ENCODE measurements around the gene HMGN4.

The HMGN4 gene

DNA sequence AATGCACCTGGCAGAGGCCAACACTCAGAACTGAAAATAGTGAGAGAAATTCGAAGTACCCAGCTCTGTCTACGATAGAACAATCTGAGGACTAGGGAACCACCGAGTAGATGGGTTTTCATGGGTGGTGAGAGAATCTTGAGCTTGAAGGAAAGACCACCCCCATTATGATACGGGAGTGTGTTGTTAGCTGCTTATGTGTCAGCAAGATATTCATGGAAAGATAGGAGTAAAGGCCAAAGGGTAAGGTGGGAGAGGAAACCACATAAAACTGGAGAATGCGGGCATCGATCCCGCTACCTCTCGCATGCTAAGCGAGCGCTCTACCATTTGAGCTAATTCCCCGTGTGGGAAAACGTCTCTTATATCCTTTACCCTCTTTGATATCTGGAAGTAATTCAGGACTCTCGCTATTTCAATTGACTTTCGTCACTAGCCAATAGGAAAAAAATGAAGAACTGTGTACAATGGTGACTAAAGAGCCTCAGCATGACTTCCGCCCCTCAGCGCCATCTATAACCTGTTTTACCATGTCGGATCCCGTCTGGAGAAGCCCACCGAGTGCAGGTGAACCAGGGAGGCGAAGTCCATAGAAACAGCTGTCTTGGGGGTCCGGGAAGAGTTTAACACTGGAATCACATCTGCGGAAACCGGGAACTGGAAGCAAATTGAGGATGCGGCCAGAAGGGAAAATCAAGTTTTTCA is 33.6 kb downstream of the HMGN4 start:
- no peaks in the 10 kb centered on the region for H3K9me3 ChIP-seq (ENCODE audit: control insufficient read depth, low read depth, low read length)
- no peaks in the 10 kb centered on the region for H3K27me3 ChIP-seq (ENCODE audit: control insufficient read depth, insufficient read depth, low read length)
- peak overlapping the region; percentile 88 for H3K4me3 ChIP-seq (ENCODE audit: low read length)
- H3K36me3 ChIP-seq (ENCODE audit: control insufficient read depth, low read depth, low read length), result no peaks in the 10 kb centered on the region
- H3K9ac ChIP-seq (ENCODE audit: low read length), result peak overlapping the region; percentile 44
- H3K27ac ChIP-seq (ENCODE audit: low read length), result no peak overlapping the region
- H3K4me1 ChIP-seq (ENCODE audit: control insufficient read depth, low read depth, low read length), result peaks cover 3% of the 10 kb centered on the region

- peak overlapping the region; percentile 90 for H3K4me3 ChIP-seq (ENCODE audit: low read length)
These were observed 37.4 kb downstream of the HMGN4 start for GRCh38 chr6:26575494-26575939.

GRCh38 chr6:26576407-26576843 is 38.3 kb downstream of the HMGN4 start:
- Histone ChIP-seq H3K9ac (ENCODE audit: low read length) (no peak overlapping the region), H3K27me3 (ENCODE audit: control insufficient read depth, insufficient read depth, low read length) (peaks cover 10% of the 10 kb centered on the region), H3K4me3 (ENCODE audit: low read length) (peak overlapping the region; percentile 90), H3K27ac (ENCODE audit: low read length) (no peak overlapping the region), H3K36me3 (ENCODE audit: control insufficient read depth, low read depth, low read length) (no peaks in the 10 kb centered on the region), H3K9me3 (ENCODE audit: control insufficient read depth, low read depth, low read length) (no peaks in the 10 kb centered on the region), H3K4me1 (ENCODE audit: control insufficient read depth, low read depth, low read length) (peaks cover 3% of the 10 kb centered on the region)

More at GRCh38 chr6:26575494-26575939, 37.4 kb downstream of the HMGN4 start:
- Histone ChIP-seq H3K27ac (ENCODE audit: low read length) (no peak overlapping the region), H3K4me1 (ENCODE audit: control insufficient read depth, low read depth, low read length) (peaks cover 3% of the 10 kb centered on the region), H3K27me3 (ENCODE audit: control insufficient read depth, insufficient read depth, low read length) (peaks cover 10% of the 10 kb centered on the region), H3K36me3 (ENCODE audit: control insufficient read depth, low read depth, low read length) (no peaks in the 10 kb centered on the region), H3K9ac (ENCODE audit: low read length) (no peak overlapping the region), H3K9me3 (ENCODE audit: control insufficient read depth, low read depth, low read length) (no peaks in the 10 kb centered on the region)

- Histone ChIP-seq H3K36me3 (ENCODE audit: control insufficient read depth, low read depth, low read length) (no peaks in the 10 kb centered on the region), H3K27me3 (ENCODE audit: control insufficient read depth, insufficient read depth, low read length) (peaks cover 10% of the 10 kb centered on the region), H3K4me3 (ENCODE audit: low read length) (peak overlapping the region; percentile 90), H3K27ac (ENCODE audit: low read length) (no peak overlapping the region), H3K9me3 (ENCODE audit: control insufficient read depth, low read depth, low read length) (no peaks in the 10 kb centered on the region), H3K4me1 (ENCODE audit: control insufficient read depth, low read depth, low read length) (peaks cover 3% of the 10 kb centered on the region), H3K9ac (ENCODE audit: low read length) (no peak overlapping the region)
These were observed 39.0 kb downstream of the HMGN4 start for GRCh38 chr6:26576929-26577719.

GRCh38 chr6:26577720-26578072 is 39.5 kb downstream of the HMGN4 start:
- H3K9ac ChIP-seq (ENCODE audit: low read length), result no peak overlapping the region
- no peaks in the 10 kb centered on the region for H3K9me3 ChIP-seq (ENCODE audit: control insufficient read depth, low read depth, low read length)
- peak overlapping the region; percentile 90 for H3K4me3 ChIP-seq (ENCODE audit: low read length)
- no peaks in the 10 kb centered on the region for H3K36me3 ChIP-seq (ENCODE audit: control insufficient read depth, low read depth, low read length)
- no peak overlapping the region for H3K27ac ChIP-seq (ENCODE audit: low read length)
- H3K27me3 ChIP-seq (ENCODE audit: control insufficient read depth, insufficient read depth, low read length), result peaks cover 10% of the 10 kb centered on the region
- H3K4me1 ChIP-seq (ENCODE audit: control insufficient read depth, low read depth, low read length), result peaks cover 3% of the 10 kb centered on the region

GRCh38 chr6:26578279-26578678 is 40.1 kb downstream of the HMGN4 start:
- no peak overlapping the region for H3K4me3 ChIP-seq (ENCODE audit: low read length)
- H3K9me3 ChIP-seq (ENCODE audit: control insufficient read depth, low read depth, low read length), result no peaks in the 10 kb centered on the region
- H3K27ac ChIP-seq (ENCODE audit: low read length), result no peak overlapping the region
- peaks cover 10% of the 10 kb centered on the region for H3K27me3 ChIP-seq (ENCODE audit: control insufficient read depth, insufficient read depth, low read length)
- H3K4me1 ChIP-seq (ENCODE audit: control insufficient read depth, low read depth, low read length), result peaks cover 3% of the 10 kb centered on the region
- no peaks in the 10 kb centered on the region for H3K36me3 ChIP-seq (ENCODE audit: control insufficient read depth, low read depth, low read length)
- H3K9ac ChIP-seq (ENCODE audit: low read length), result no peak overlapping the region

DNA sequence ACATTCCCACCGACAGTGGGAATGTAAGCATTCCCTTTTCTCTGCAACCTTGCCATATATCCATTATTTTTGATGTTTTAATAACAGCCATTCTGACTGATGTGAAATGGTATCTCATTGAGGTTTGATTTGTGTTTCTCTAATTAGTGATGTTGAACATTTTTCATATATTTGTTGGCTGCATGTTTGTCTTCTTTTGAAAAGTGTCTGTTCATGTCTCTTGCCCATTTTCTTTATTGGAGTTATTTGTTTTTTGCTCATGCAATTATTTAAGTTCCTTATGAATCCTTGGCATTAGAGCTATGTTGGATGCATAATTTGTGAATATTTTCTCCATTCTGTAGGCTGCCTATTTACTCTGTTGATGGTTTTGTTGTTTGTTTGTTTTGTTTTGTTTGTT is 40.6 kb downstream of the HMGN4 start:
- Histone ChIP-seq H3K27me3 (ENCODE audit: control insufficient read depth, insufficient read depth, low read length) (peaks cover 10% of the 10 kb centered on the region), H3K27ac (ENCODE audit: low read length) (no peak overlapping the region), H3K4me3 (ENCODE audit: low read length) (no peak overlapping the region), H3K9ac (ENCODE audit: low read length) (no peak overlapping the region), H3K4me1 (ENCODE audit: control insufficient read depth, low read depth, low read length) (peaks cover 3% of the 10 kb centered on the region), H3K36me3 (ENCODE audit: control insufficient read depth, low read depth, low read length) (no peaks in the 10 kb centered on the region), H3K9me3 (ENCODE audit: control insufficient read depth, low read depth, low read length) (no peaks in the 10 kb centered on the region)

DNA sequence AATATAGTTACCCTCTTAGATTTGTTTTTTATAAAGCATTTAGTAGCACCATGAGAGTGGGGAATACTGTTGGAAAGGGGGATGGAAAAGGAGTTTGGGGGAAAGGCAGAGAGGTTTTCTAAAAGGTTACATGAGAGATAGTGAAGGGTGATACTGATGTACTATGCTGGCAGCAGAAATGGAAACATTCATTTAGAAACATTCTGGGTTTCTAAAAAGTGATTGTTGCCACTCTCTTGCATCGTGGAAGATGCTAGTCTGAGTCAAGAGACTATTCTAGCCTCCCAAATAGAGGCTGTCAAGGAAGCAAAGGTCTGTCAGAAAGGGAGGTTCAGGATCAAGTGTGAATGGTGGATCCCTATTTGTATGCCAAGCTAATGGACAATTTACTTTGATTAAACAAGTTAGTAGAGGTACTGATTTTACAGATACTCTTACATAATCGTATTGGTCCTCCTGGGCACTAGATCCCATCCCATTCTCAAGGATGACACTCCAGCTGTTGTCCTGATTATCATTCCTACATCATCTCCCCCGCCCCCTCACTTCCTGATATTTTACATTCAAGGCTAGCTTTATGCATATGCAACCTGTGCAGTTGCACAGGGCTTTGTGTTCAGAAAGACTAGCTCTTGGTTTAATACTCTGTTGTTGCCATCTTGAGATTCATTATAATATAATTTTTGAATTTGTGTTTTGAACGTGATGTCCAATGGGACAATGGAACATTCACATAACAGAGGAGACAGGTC is 43.2 kb downstream of the HMGN4 start:
- Histone ChIP-seq H3K27me3 (ENCODE audit: control insufficient read depth, insufficient read depth, low read length) (peaks cover 10% of the 10 kb centered on the region), H3K4me1 (ENCODE audit: control insufficient read depth, low read depth, low read length) (peaks cover 3% of the 10 kb centered on the region), H3K36me3 (ENCODE audit: control insufficient read depth, low read depth, low read length) (no peaks in the 10 kb centered on the region), H3K27ac (ENCODE audit: low read length) (no peak overlapping the region), H3K9me3 (ENCODE audit: control insufficient read depth, low read depth, low read length) (no peaks in the 10 kb centered on the region), H3K9ac (ENCODE audit: low read length) (no peak overlapping the region), H3K4me3 (ENCODE audit: low read length) (no peak overlapping the region)

DNA sequence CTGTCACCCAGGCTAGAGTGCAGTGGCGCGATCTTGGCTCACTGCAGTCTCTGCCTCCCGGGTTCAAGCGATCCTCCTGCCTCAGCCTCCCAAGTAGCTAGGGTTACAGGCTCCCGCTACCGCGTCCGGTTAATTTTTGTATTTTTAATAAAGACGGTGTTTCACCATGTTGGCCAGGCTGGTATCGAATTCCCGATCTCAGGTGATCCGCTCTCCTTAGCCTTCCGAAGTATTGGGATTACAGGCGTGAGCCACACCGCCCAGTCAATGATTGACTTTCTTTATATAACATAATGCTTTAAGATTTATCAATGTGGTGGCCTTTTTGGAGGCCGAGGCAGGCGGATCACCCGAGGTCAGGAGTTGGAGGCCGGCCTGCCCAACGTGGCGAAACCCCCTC is 50.8 kb downstream of the HMGN4 start:
- Histone ChIP-seq H3K4me3 (ENCODE audit: low read length) (no peak overlapping the region), H3K27ac (ENCODE audit: low read length) (no peak overlapping the region), H3K9ac (ENCODE audit: low read length) (no peak overlapping the region), H3K36me3 (ENCODE audit: control insufficient read depth, low read depth, low read length) (no peaks in the 10 kb centered on the region), H3K27me3 (ENCODE audit: control insufficient read depth, insufficient read depth, low read length) (peaks cover 5% of the 10 kb centered on the region), H3K9me3 (ENCODE audit: control insufficient read depth, low read depth, low read length) (no peaks in the 10 kb centered on the region), H3K4me1 (ENCODE audit: control insufficient read depth, low read depth, low read length) (no peaks in the 10 kb centered on the region)

DNA sequence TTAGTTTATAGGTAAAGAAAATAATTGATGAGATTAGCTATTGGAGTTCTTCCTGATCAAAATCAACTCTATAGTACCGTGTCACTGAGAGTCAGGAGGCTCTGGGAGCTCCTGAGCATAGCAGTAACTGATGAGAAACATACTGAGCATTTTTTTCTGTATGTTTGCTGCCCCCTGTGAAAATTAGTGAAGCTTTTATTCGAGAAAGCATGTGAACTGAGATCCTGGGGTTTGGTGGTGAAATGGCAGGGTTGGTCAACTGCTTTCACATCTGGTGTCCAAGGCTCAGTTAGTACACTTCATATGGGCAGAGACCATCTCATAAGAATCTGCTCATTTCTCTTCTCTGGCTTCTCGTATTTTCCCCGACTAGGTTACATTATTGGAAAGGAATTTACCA is 54.5 kb downstream of the HMGN4 start:
- Histone ChIP-seq H3K4me1 (ENCODE audit: control insufficient read depth, low read depth, low read length) (peaks cover 2% of the 10 kb centered on the region), H3K36me3 (ENCODE audit: control insufficient read depth, low read depth, low read length) (no peaks in the 10 kb centered on the region), H3K9me3 (ENCODE audit: control insufficient read depth, low read depth, low read length) (no peaks in the 10 kb centered on the region), H3K4me3 (ENCODE audit: low read length) (no peak overlapping the region), H3K27ac (ENCODE audit: low read length) (no peak overlapping the region), H3K9ac (ENCODE audit: low read length) (no peak overlapping the region), H3K27me3 (ENCODE audit: control insufficient read depth, insufficient read depth, low read length) (peaks cover 5% of the 10 kb centered on the region)

DNA sequence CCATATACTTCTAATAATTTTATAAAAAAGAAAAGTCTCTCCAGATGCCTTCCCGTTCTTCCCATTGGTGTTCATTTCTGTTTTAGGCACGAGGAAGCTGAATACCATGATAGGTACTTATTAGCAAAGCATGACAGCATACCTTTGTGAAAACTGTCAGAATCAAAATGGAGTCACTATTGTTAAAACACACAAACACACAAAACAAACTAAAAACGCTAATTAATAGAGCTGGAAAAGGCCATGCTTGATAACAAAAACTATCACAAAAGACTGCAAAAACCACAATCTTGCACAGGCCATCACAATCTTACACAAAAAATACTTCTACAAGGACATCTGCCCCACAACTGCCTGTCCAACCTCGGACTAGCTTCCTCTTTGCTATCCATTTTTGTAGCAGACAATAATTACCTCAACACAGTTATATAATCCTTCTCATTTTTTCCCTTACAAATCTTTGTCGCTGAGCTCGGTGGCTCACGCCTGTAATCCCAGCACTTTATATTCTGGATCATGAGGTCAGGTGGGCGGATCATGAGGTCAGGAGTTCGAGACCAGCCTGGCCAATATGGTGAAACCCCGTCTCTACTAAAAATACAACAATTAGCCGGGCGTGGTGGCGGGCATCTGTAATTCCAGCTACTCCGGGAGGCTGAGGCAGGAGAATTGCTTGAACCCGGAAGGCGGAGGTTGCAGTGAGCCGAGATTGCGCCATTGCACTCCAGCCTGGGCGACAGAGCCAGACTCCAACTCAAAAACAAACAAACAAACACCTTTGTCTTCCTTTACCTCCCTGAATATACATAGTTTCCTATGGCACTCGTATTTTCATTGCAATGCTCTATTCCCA is 55.3 kb downstream of the HMGN4 start:
- H3K4me1 ChIP-seq (ENCODE audit: control insufficient read depth, low read depth, low read length), result peaks cover 4% of the 10 kb centered on the region
- H3K27ac ChIP-seq (ENCODE audit: low read length), result no peak overlapping the region
- no peaks in the 10 kb centered on the region for H3K9me3 ChIP-seq (ENCODE audit: control insufficient read depth, low read depth, low read length)
- no peak overlapping the region for H3K9ac ChIP-seq (ENCODE audit: low read length)
- peaks cover under 1% of the 10 kb centered on the region for H3K36me3 ChIP-seq (ENCODE audit: control insufficient read depth, low read depth, low read length)
- H3K4me3 ChIP-seq (ENCODE audit: low read length), result no peak overlapping the region
- peaks cover 5% of the 10 kb centered on the region for H3K27me3 ChIP-seq (ENCODE audit: control insufficient read depth, insufficient read depth, low read length)

Measured in iPS-18a (cell line).